Measurements from ENCODE around the gene TMEM238. TPM values are rescaled to one million over a fixed set of nuclear protein-coding genes. Genes with fewer than 3 reads are reported as not detected.
A peak's percentile ranks its signal among the peaks of the same experiment; 100 is the strongest.

Gene TMEM238
- total and polyA plus RNA-seq, 9 of the 15 experiments (the other 6 are each of a cell fraction or from before 2014, with no cell fraction given), result 0.18 to 5.1 (median 1.3) TPM; not detected in 4

GRCh38 chr19:55385724-55386492, 1.8 kb upstream of the TMEM238 start, which contains the start of gene RPL28 (continued):
- no peak for TF ChIP-seq ARHGAP35 (IDR thresholded peaks at IDR 0.05; ENCODE audit: partially characterized antibody)
- no peak for TF ChIP-seq TCF7 (IDR thresholded peaks at IDR 0.05; ENCODE audit: borderline replicate concordance)
- TF ChIP-seq CXXC5 (CRISPR knock-in tag; IDR thresholded peaks at IDR 0.05), result peak; percentile 89
- peak; percentile 40; the same call in 1 of the 2 replicates for TF ChIP-seq ESRRA (IDR thresholded peaks at IDR 0.05; ENCODE audit: borderline replicate concordance, low read depth)
- peak; percentile 79; the same call in 1 of the 2 replicates for TF ChIP-seq ERF (CRISPR knock-in tag; IDR thresholded peaks at IDR 0.05)
- TF ChIP-seq ETV6 (IDR thresholded peaks at IDR 0.05; ENCODE audit: borderline replicate concordance in 1 of 2, low read depth in 2 of 2, low read length in 1 of 2), result peak in 1 of 2 experiments; percentile 59; a peak in 1 of 4 replicates
- TF ChIP-seq ETV6 (CRISPR knock-in tag; IDR thresholded peaks at IDR 0.05; ENCODE audit: borderline replicate concordance), result 0 out of 2 replicates have a peak, but pooled peaks have one; percentile 68
- no peak for TF ChIP-seq ZNF354B (CRISPR knock-in tag; IDR thresholded peaks at IDR 0.05)
- 0 out of 2 replicates have a peak, but pooled peaks have one; percentile 8 for TF ChIP-seq VEZF1 (CRISPR knock-in tag; IDR thresholded peaks at IDR 0.05)
- peak; percentile 64; the same call in 1 of the 2 replicates for TF ChIP-seq GTF2A2 (tag; IDR thresholded peaks at IDR 0.05)
- peak; percentile 76 for TF ChIP-seq RBBP5 (IDR thresholded peaks at IDR 0.05; ENCODE audit: borderline replicate concordance, insufficient read depth, low read length, poor library complexity, severe bottlenecking)
- peak; percentile 97 for TF ChIP-seq POLR2AphosphoS5 (IDR thresholded peaks at IDR 0.05; ENCODE audit: control insufficient read depth, insufficient read depth, low read depth, low read length)
- TF ChIP-seq, protein P1, sequence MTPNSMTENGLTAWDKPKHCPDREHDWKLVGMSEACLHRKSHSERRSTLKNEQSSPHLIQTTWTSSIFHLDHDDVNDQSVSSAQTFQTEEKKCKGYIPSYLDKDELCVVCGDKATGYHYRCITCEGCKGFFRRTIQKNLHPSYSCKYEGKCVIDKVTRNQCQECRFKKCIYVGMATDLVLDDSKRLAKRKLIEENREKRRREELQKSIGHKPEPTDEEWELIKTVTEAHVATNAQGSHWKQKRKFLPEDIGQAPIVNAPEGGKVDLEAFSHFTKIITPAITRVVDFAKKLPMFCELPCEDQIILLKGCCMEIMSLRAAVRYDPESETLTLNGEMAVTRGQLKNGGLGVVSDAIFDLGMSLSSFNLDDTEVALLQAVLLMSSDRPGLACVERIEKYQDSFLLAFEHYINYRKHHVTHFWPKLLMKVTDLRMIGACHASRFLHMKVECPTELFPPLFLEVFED (CRISPR knock-in tag; conservative IDR thresholded peaks at IDR 0.05), result peak; percentile 56; the same call in 1 of the 2 replicates
- TF ChIP-seq, protein P2, sequence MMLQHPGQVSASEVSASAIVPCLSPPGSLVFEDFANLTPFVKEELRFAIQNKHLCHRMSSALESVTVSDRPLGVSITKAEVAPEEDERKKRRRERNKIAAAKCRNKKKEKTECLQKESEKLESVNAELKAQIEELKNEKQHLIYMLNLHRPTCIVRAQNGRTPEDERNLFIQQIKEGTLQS (IDR thresholded peaks at IDR 0.05), result no peak
- TF ChIP-seq, protein P2 (CRISPR knock-in tag; conservative IDR thresholded peaks at IDR 0.05), result peak; percentile 6; the same call in 1 of the 2 replicates
- TF ChIP-seq KLF1 (tag; IDR thresholded peaks at IDR 0.05), result no peak
- TF ChIP-seq NFE2 (IDR thresholded peaks at IDR 0.05; ENCODE audit: low read depth), result 0 out of 2 replicates have a peak, but pooled peaks have one; percentile 15
- no peak for TF ChIP-seq POLR3G (IDR thresholded peaks at IDR 0.05; ENCODE audit: extremely low read depth, insufficient read length, insufficient replicate concordance)
- peak; percentile 96 for TF ChIP-seq SPI1 (IDR thresholded peaks at IDR 0.05; ENCODE audit: borderline replicate concordance, low read depth, low read length)
- peak; percentile 68 for TF ChIP-seq RB1 (IDR thresholded peaks at IDR 0.05; ENCODE audit: low read depth)
- TF ChIP-seq PHB (CRISPR knock-in tag; IDR thresholded peaks at IDR 0.05), result 0 out of 2 replicates have a peak, but pooled peaks have one; percentile 8
- TF ChIP-seq TSC22D4 (tag; IDR thresholded peaks at IDR 0.05), result no peak
- no peak for TF ChIP-seq ZNF197 (CRISPR knock-in tag; IDR thresholded peaks at IDR 0.05; ENCODE audit: low read depth)

All from K562 (cell line).